GM12892 (cell line): ENCODE results near the gene PRR16.

Source experiments
- DNase-seq: peaks from one replicate; pipeline ENCODE4 v3.0.0; 2011; ENCODE audit not compliant: insufficient read length
- FAIRE-seq: peaks from 2 replicates; lab custom pipeline; 2011; peaks lifted over from hg19 to GRCh38; lab: Jason Lieb, UNC
- POLR2A ChIP-seq: IDR thresholded peaks from 2 replicates; pipeline ENCODE4 v1.6.1; 2011; ENCODE audit warnings: low read depth, low read length, control low read depth
- POLR2AphosphoS5 ChIP-seq: IDR thresholded peaks from 2 replicates; pipeline ENCODE4 v1.6.1; 2011; ENCODE audit warnings: low read depth, low read length, control low read depth
- TAF1 ChIP-seq: IDR thresholded peaks from 2 replicates; pipeline ENCODE4 v1.6.1; 2011; ENCODE audit warnings: low read depth, mild to moderate bottlenecking, control low read depth, low read length, borderline replicate concordance

PRR16 gene

DNA sequence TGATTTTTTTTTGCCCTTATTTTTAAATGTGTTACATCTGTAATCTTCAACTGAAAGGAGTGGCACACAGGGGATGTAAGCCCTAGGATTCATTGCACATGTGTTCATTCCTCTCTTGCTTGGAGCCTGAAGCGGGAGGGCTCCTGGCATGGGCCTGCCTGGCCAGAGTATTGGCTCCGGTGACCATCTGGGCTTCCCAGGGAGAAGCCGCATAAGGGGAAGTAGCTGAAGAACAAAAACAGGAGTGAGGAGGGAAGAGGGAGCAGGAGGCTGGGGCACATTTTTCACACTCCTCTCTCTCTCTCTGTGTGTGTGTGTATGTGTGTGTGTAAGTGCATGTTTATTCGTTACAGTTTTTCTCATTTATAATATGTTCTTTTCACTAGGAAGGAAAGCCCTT is 269.9 kb downstream of the PRR16 start:
- DNase-seq = no peak
- TF ChIP-seq POLR2AphosphoS5 = no peak
- TF ChIP-seq POLR2A = no peak
- no peak for FAIRE-seq

DNA sequence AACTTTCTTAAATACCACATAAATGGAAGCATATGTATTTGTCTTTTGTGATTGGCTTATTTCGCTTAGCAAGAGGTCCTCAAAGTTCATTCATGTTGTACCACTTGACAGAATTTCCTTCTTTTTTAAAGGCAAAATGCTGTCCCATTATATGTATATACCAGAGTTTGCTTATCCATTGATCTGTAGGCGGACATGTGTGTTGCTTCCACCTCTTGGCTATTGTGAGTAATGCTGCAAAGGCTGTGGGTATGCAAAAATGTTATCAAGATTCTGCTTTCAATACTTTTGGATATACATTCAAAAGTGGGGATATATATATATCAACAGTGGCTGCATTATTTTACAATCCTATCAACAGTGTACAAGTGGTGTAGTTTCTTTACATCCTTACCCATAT is 271.0 kb downstream of the PRR16 start:
- no peak for FAIRE-seq
- TF ChIP-seq POLR2AphosphoS5 = no peak
- TF ChIP-seq POLR2A = no peak
- TF ChIP-seq TAF1 = no peak
- DNase-seq = no peak
